Keratinocyte (primary cell): ENCODE measurements around the gene OTOG. TPM values are rescaled to one million over a fixed set of nuclear protein-coding genes. Genes with fewer than 3 reads are reported as not detected.

Source experiments
- DNase-seq: peaks from one replicate; pipeline ENCODE4 v3.0.0-alpha.2; 2011; ENCODE audit warnings: low read depth, missing footprints, low spot score
- FAIRE-seq: peaks from 2 replicates; lab custom pipeline; 2011; peaks lifted over from hg19 to GRCh38; lab: Jason Lieb, UNC
- H2AFZ ChIP-seq: 2 replicates; pipeline ENCODE4 v1.6.0; 2012; ENCODE audit warnings: low read length, control low read depth, inconsistent platforms; ENCODE audit not compliant: control insufficient read depth
- H3K27ac ChIP-seq: 2 replicates; pipeline ENCODE4 v1.5.1; 2011; ENCODE audit warnings: low read length; ENCODE audit not compliant: control insufficient read depth, insufficient read depth
- H3K27me3 ChIP-seq: 3 replicates; pipeline ENCODE4 v1.6.0; 2011; ENCODE audit warnings: low read length; ENCODE audit not compliant: control insufficient read depth, insufficient read depth; ENCODE audit errors: extremely low read depth
- H3K36me3 ChIP-seq, 2 experiments: 2 replicates in 1 of 2; 3 replicates in 1 of 2; pipeline ENCODE4 v1.5.1; 2011; ENCODE audit warnings: low read length in 2 of 2, mild to moderate bottlenecking in 1 of 2; ENCODE audit not compliant: control insufficient read depth in 2 of 2, insufficient read depth in 2 of 2; ENCODE audit errors: extremely low read depth in 1 of 2
- H3K4me1 ChIP-seq: 3 replicates; pipeline ENCODE4 v1.5.1; 2011; ENCODE audit warnings: low read length; ENCODE audit not compliant: control insufficient read depth, insufficient read depth; ENCODE audit errors: extremely low read depth
- H3K4me2 ChIP-seq: 3 replicates; pipeline ENCODE4 v1.6.0; 2011; ENCODE audit warnings: low read depth, low read length; ENCODE audit not compliant: control insufficient read depth, insufficient read depth; ENCODE audit errors: extremely low read depth
- H3K4me3 ChIP-seq, 3 experiments: fragments of 200-600 bp in 1 of 3; sonication (generic) in 1 of 3; 2 replicates in 2 of 3; 3 replicates in 1 of 3; pipeline ENCODE4 v1.5.1; 2011 to 2016; ENCODE audit warnings: low read length in 3 of 3, mild to moderate bottlenecking in 3 of 3, control low read depth in 2 of 3, inconsistent platforms in 1 of 3, low read depth in 1 of 3, mixed read lengths in 1 of 3, mixed run types in 1 of 3, moderate library complexity in 1 of 3; ENCODE audit not compliant: control insufficient read depth in 2 of 3, insufficient read depth in 2 of 3; ENCODE audit errors: extremely low read depth in 1 of 3
- H3K79me2 ChIP-seq: 2 replicates; pipeline ENCODE4 v1.6.0; 2012; ENCODE audit warnings: low read length; ENCODE audit not compliant: control insufficient read depth, insufficient read depth
- H3K9ac ChIP-seq: 3 replicates; pipeline ENCODE4 v1.6.0; 2011; ENCODE audit warnings: low read length; ENCODE audit not compliant: control insufficient read depth, insufficient read depth; ENCODE audit errors: extremely low read depth
- H3K9me1 ChIP-seq: 3 replicates; pipeline ENCODE4 v1.6.0; 2011; ENCODE audit warnings: low read length; ENCODE audit not compliant: control insufficient read depth, insufficient read depth; ENCODE audit errors: extremely low read depth
- H3K9me3 ChIP-seq: 2 replicates; pipeline ENCODE4 v1.5.1; 2012; ENCODE audit warnings: low read depth, low read length; ENCODE audit not compliant: control insufficient read depth
- H4K20me1 ChIP-seq: 3 replicates; pipeline ENCODE4 v1.6.0; 2011; ENCODE audit warnings: low read length; ENCODE audit not compliant: control insufficient read depth, insufficient read depth; ENCODE audit errors: extremely low read depth
- CTCF ChIP-seq, 3 experiments: IDR thresholded peaks in 1 of 3; conservative IDR thresholded peaks in 1 of 3; optimal IDR thresholded peaks in 1 of 3; 2 replicates in 2 of 3; 3 replicates in 1 of 3; pipeline versions ENCODE3 to v1.5.1; 2011; ENCODE audit warnings: low read length in 3 of 3, mild to moderate bottlenecking in 3 of 3, moderate library complexity in 2 of 3, control low read depth in 1 of 3, inconsistent platforms in 1 of 3; ENCODE audit not compliant: insufficient read depth in 2 of 3; ENCODE audit errors: extremely low read depth in 1 of 3
- EZH2 ChIP-seq: IDR thresholded peaks from one replicate; pipeline ENCODE4 v1.6.1; 2012; ENCODE audit warnings: inconsistent platforms, mild to moderate bottlenecking, low read length, moderate library complexity
- dilution Hi-C: fragments of 300-500 bp; cut with MboI; formaldehyde crosslinking; loops from one replicate; pipeline ENCODE4 v1.7.0; 2020; ENCODE audit warnings: low sequenced_read_pairs; ENCODE audit not compliant: extremely low pct_ligation_motif_present
- polyA plus RNA-seq, 5 experiments: library from polyadenylated mRNA; depleted of rRNA in 3 of 5; stranded (reverse) in 3 of 5; stranded (forward) in 1 of 5; unstranded in 1 of 5; fragments of >200 nt; gene quantifications; 1 replicate in 1 of 5; 2 replicates in 3 of 5; 3 replicates in 1 of 5; pipeline versions ENCODE4 v1.2.1 to v1.2.3, GENCODE V29; 2011 to 2012; ENCODE audit warnings: missing spikeins in 2 of 5, low read depth in 1 of 5, low replicate concordance in 1 of 5

OTOG gene
- polyA plus RNA-seq, 1 donor (not counting 4 experiments of a cell fraction or from before 2014, with no cell fraction given), result not detected

GRCh38 chr11:17553249-17553546 is 6.1 kb downstream of the OTOG start:
- TF ChIP-seq EZH2 (no peak), CTCF (optimal IDR thresholded peaks at IDR 0.05 in 1 of 3, IDR thresholded peaks at IDR 0.05 in 1 of 3, conservative IDR thresholded peaks at IDR 0.05 in 1 of 3; ENCODE audit: extremely low read depth in 1 of 3, insufficient read depth in 2 of 3, low read length in 3 of 3) (no peak)
- FAIRE-seq, result no peak
- dilution Hi-C loops, result no loop called here

GRCh38 chr11:17554487-17554886 is 7.4 kb downstream of the OTOG start:
- H3K9me1 ChIP-seq, result no peaks in the 10 kb centered on the region
- FAIRE-seq (no peak), DNase-seq (no peak)
- no peaks in the 10 kb centered on the region for H3K79me2 ChIP-seq
- no peak overlapping the region for H2AFZ ChIP-seq
- H3K36me3 ChIP-seq, result no peaks in the 10 kb centered on the region
- no peak overlapping the region for H3K9ac ChIP-seq
- dilution Hi-C loops, result no loop called here
- H3K27ac ChIP-seq, result no peak overlapping the region
- TF ChIP-seq EZH2 (no peak), CTCF (optimal IDR thresholded peaks at IDR 0.05 in 1 of 3, IDR thresholded peaks at IDR 0.05 in 1 of 3, conservative IDR thresholded peaks at IDR 0.05 in 1 of 3; ENCODE audit: extremely low read depth in 1 of 3, insufficient read depth in 2 of 3, low read length in 3 of 3) (no peak)
- no peak overlapping the region for H3K4me2 ChIP-seq
- H3K27me3 ChIP-seq, result no peaks in the 10 kb centered on the region
- no peaks in the 10 kb centered on the region for H3K9me3 ChIP-seq
- no peak overlapping the region for H3K4me3 ChIP-seq
- no peaks in the 10 kb centered on the region for H3K4me1 ChIP-seq
- H4K20me1 ChIP-seq, result peaks cover 2% of the 10 kb centered on the region

More at GRCh38 chr11:17553249-17553546, 6.1 kb downstream of the OTOG start:
- Histone ChIP-seq H3K79me2 (no peaks in the 10 kb centered on the region), H3K36me3 (no peaks in the 10 kb centered on the region), H3K4me1 (no peaks in the 10 kb centered on the region), H3K9me3 (no peaks in the 10 kb centered on the region), H3K4me2 (no peak overlapping the region), H4K20me1 (peaks cover 2% of the 10 kb centered on the region), H3K27me3 (no peaks in the 10 kb centered on the region), H3K9ac (no peak overlapping the region), H3K4me3 (no peak overlapping the region), H3K9me1 (no peaks in the 10 kb centered on the region), H3K27ac (no peak overlapping the region), H2AFZ (no peak overlapping the region)
- DNase-seq, result no peak
